ENCODE data around the gene SLCO4C1. TPM values are rescaled to one million over a fixed set of nuclear protein-coding genes. Genes with fewer than 3 reads are reported as not detected.

Gene SLCO4C1
- total RNA-seq, 1 donor from 2014 or later = 0.63 TPM

GRCh38 chr5:102312586-102313370, 16.7 kb upstream of the SLCO4C1 start:
- peak; percentile 93 for DNase-seq (ENCODE audit: low read depth)
- no peak for TF ChIP-seq CTCF (conservative IDR thresholded peaks at IDR 0.05; ENCODE audit: low read depth, low read length)
- no peak overlapping the region for H3K4me3 ChIP-seq (ENCODE audit: low read depth, low read length)

- no peak for TF ChIP-seq CTCF (conservative IDR thresholded peaks at IDR 0.05; ENCODE audit: low read depth, low read length)
- no peak overlapping the region for H3K4me3 ChIP-seq (ENCODE audit: low read depth, low read length)
- no peak for DNase-seq (ENCODE audit: low read depth)
These were observed 13.5 kb upstream of the SLCO4C1 start for GRCh38 chr5:102309586-102309985.

- no peak for TF ChIP-seq CTCF (conservative IDR thresholded peaks at IDR 0.05; ENCODE audit: low read depth, low read length)
- no peak for DNase-seq (ENCODE audit: low read depth)
- no peak overlapping the region for H3K4me3 ChIP-seq (ENCODE audit: low read depth, low read length)
These were observed 11.1 kb upstream of the SLCO4C1 start for GRCh38 chr5:102307232-102307631.

GRCh38 chr5:102306121-102306520, 10.0 kb upstream of the SLCO4C1 start:
- no peak overlapping the region for H3K4me3 ChIP-seq (ENCODE audit: low read depth, low read length)
- DNase-seq (ENCODE audit: low read depth) = no peak
- TF ChIP-seq CTCF (conservative IDR thresholded peaks at IDR 0.05; ENCODE audit: low read depth, low read length) = no peak

GRCh38 chr5:102295534-102296177, 428 bp downstream of the SLCO4C1 start:
- no peak for DNase-seq (ENCODE audit: low read depth)
- TF ChIP-seq CTCF (conservative IDR thresholded peaks at IDR 0.05; ENCODE audit: low read depth, low read length) = no peak
- peak overlapping the region; percentile 95 for H3K4me3 ChIP-seq (ENCODE audit: low read depth, low read length)

GRCh38 chr5:102294886-102295395, 1.1 kb downstream of the SLCO4C1 start:
- no peak for DNase-seq (ENCODE audit: low read depth)
- no peak for TF ChIP-seq CTCF (conservative IDR thresholded peaks at IDR 0.05; ENCODE audit: low read depth, low read length)
- peak overlapping the region; percentile 95 for H3K4me3 ChIP-seq (ENCODE audit: low read depth, low read length)

All from epithelial cell of proximal tubule (primary cell).